GM23338 (cell line): Measurements from ENCODE around the gene EPS8L3. TPM values are rescaled to one million over a fixed set of nuclear protein-coding genes. Genes with fewer than 3 reads are reported as not detected.

Experiments used
- ATAC-seq: fragments of 200-7000 bp; cut with Tn5 transposase; 3 replicates; pipeline ENCODE4 v1.9.1; 2020
- DNase-seq: peaks from one replicate; pipeline ENCODE4 v3.0.0-alpha.2; 2015; ENCODE audit warnings: low spot score
- H2AFZ ChIP-seq: fragments of 200-600 bp; sonication (generic); 2 replicates; pipeline ENCODE4 v1.8.0; 2016; ENCODE audit warnings: antibody characterized with exemption, mild to moderate bottlenecking, moderate library complexity
- H3F3A ChIP-seq: fragments of 200-600 bp; sonication (generic); replicated peaks from 2 replicates; pipeline ENCODE4 v1.8.0; 2017; ENCODE audit warnings: antibody characterized with exemption, mixed run types, low read depth
- H3K27ac ChIP-seq: fragments of 200-600 bp; sonication (generic); 2 replicates; pipeline ENCODE4 v1.6.1; 2016; ENCODE audit warnings: low read depth
- H3K27me3 ChIP-seq: fragments of 200-600 bp; sonication (generic); 2 replicates; pipeline ENCODE4 v1.8.0; 2016; ENCODE audit warnings: mild to moderate bottlenecking, mixed run types, moderate library complexity; ENCODE audit not compliant: insufficient read depth
- H3K36me3 ChIP-seq: fragments of 200-600 bp; sonication (generic); 2 replicates; pipeline ENCODE4 v1.8.0; 2016; ENCODE audit warnings: mild to moderate bottlenecking; ENCODE audit not compliant: insufficient read depth
- H3K4me1 ChIP-seq: fragments of 200-600 bp; sonication (generic); 2 replicates; pipeline ENCODE4 v1.8.0; 2016; ENCODE audit warnings: mild to moderate bottlenecking, moderate library complexity; ENCODE audit not compliant: insufficient read depth
- H3K4me2 ChIP-seq: fragments of 200-600 bp; sonication (generic); 2 replicates; pipeline ENCODE4 v1.7.1; 2017; ENCODE audit warnings: mixed run types
- H3K4me3 ChIP-seq: fragments of 200-600 bp; sonication (generic); 2 replicates; pipeline ENCODE4 v1.6.1; 2016; ENCODE audit warnings: mixed run types
- H3K79me2 ChIP-seq: fragments of 200-600 bp; sonication (generic); replicated peaks from 2 replicates; pipeline ENCODE4 v1.8.0; 2017; ENCODE audit warnings: mild to moderate bottlenecking; ENCODE audit not compliant: insufficient read depth
- H3K9me2 ChIP-seq: fragments of 200-600 bp; sonication (generic); 2 replicates; pipeline ENCODE4 v1.8.0; 2017; ENCODE audit not compliant: insufficient read depth
- H4K20me1 ChIP-seq: fragments of 200-600 bp; sonication (generic); replicated peaks from 2 replicates; pipeline ENCODE4 v1.8.0; 2017; ENCODE audit warnings: mild to moderate bottlenecking; ENCODE audit not compliant: insufficient read depth
- H3K27ac Mint-ChIP-seq: 2 replicates; pipeline ENCODE4 v1.8.0; 2020; ENCODE audit warnings: inconsistent platforms, mild to moderate bottlenecking, moderate library complexity, mixed read lengths
- H3K27me3 Mint-ChIP-seq: 3 replicates; pipeline ENCODE4 v1.8.0; 2022; ENCODE audit warnings: low read depth, mild to moderate bottlenecking, moderate library complexity, mixed read lengths, inconsistent platforms; ENCODE audit not compliant: insufficient read depth, poor library complexity
- H3K36me3 Mint-ChIP-seq: 3 replicates; pipeline ENCODE4 v1.8.0; 2021; ENCODE audit warnings: low read depth, mild to moderate bottlenecking, inconsistent platforms, moderate library complexity, mixed read lengths
- H3K4me1 Mint-ChIP-seq: 3 replicates; pipeline ENCODE4 v1.8.0; 2020; ENCODE audit warnings: mild to moderate bottlenecking, inconsistent platforms, mixed read lengths
- H3K4me3 Mint-ChIP-seq: 3 replicates; pipeline ENCODE4 v1.8.0; 2021; ENCODE audit warnings: moderate library complexity, mild to moderate bottlenecking, inconsistent platforms, mixed read lengths
- H3K9me3 Mint-ChIP-seq: 3 replicates; pipeline ENCODE4 v1.8.0; 2020; ENCODE audit warnings: moderate library complexity, mild to moderate bottlenecking, inconsistent platforms, mixed read lengths
- EZH2phosphoT487 ChIP-seq: fragments of 200-600 bp; sonication (generic); IDR thresholded peaks from one replicate; pipeline ENCODE4 v1.8.1; 2018; ENCODE audit warnings: antibody characterized with exemption; ENCODE audit not compliant: unreplicated experiment
- JUNB ChIP-seq: IDR thresholded peaks from one replicate; pipeline ENCODE4 v1.6.1; 2016; ENCODE audit warnings: antibody characterized with exemption; ENCODE audit not compliant: unreplicated experiment
- POLR2AphosphoS5 ChIP-seq: IDR thresholded peaks from 2 replicates; pipeline ENCODE4 v1.6.1; 2016; ENCODE audit warnings: antibody characterized with exemption, low read depth
- STAT1 ChIP-seq: IDR thresholded peaks from one replicate; pipeline ENCODE4 v1.6.1; 2016; ENCODE audit warnings: antibody characterized with exemption; ENCODE audit not compliant: unreplicated experiment
- polyA plus RNA-seq: library from polyadenylated mRNA; unstranded; fragments of >200 nt; fragmentation: Nextera tagmentation; extraction: Ambion mirVana; gene quantifications from 2 replicates; pipeline ENCODE4 v1.2.1, GENCODE V29; 2016
- total RNA-seq: library from RNA; depleted of rRNA; stranded (reverse); fragments of >200 nt; shearing (Covaris generic); gene quantifications from 2 replicates; pipeline ENCODE4 v1.2.3, GENCODE V29; 2014
- TF ChIP-seq, protein P1 (sequence below): fragments of 250-450 bp; sonication (Bioruptor Pico); IDR thresholded peaks from 2 replicates; pipeline ENCODE4 v1.5.0; 2020; ENCODE audit warnings: mild to moderate bottlenecking, moderate library complexity
- TF ChIP-seq, protein P2 (sequence below): IDR thresholded peaks from 2 replicates; pipeline ENCODE4 v1.6.1; 2016; ENCODE audit warnings: antibody characterized with exemption
- TF ChIP-seq, protein P3 (sequence below): IDR thresholded peaks from one replicate; pipeline ENCODE4 v1.6.1; 2018; ENCODE audit warnings: antibody characterized with exemption; ENCODE audit not compliant: unreplicated experiment

Gene EPS8L3
- total and polyA plus RNA-seq, 2 experiments from 2014 or later: not detected

DNA sequence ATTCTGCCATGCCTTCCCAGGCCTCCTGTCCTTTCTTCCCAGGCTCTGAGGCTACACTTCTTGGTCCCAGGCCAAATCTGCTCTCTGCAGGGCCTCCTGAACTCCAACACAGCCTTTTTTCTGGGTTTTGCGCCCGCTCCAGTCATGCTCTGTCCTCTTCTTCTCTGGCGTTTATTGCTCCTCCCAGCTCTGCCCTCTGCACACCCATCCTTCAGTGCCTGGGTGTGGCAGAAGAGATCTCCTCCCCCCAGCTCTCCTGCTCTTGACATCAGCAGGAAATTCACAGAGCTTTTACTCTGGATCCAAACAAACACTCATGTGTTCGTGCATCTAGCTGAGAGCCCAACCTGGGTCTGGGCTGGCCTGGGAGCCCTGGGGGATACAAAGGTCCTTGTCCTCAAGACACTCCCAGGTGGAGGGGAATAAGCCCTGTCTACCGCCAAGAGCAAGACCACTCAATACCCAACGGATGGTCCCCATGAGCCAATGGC lies 22.9 kb upstream of the EPS8L3 start:
- Histone ChIP-seq H3K4me1 (peaks cover 12% of the 10 kb centered on the region), H3K4me3 (no peak overlapping the region), H3K36me3 (no peaks in the 10 kb centered on the region), H3K79me2 (no peaks in the 10 kb centered on the region), H3K27me3 (no peaks in the 10 kb centered on the region), H3K9me2 (no peaks in the 10 kb centered on the region), H3K27ac (no peak overlapping the region), H4K20me1 (no peaks in the 10 kb centered on the region), H3K4me2 (no peak overlapping the region), H2AFZ (no peak overlapping the region), H3F3A (no peaks in the 10 kb centered on the region)
- peaks cover 1% of the 10 kb centered on the region; the same call in 2 of the 3 replicates for H3K9me3 Mint-ChIP-seq
- peaks cover 11% of the 10 kb centered on the region for H3K27me3 Mint-ChIP-seq
- peaks cover 3% of the 10 kb centered on the region; the same call in 1 of the 3 replicates for H3K36me3 Mint-ChIP-seq
- no peak overlapping the region for H3K27ac Mint-ChIP-seq
- ATAC-seq (no peak), DNase-seq (no peak)
- H3K4me3 Mint-ChIP-seq: no peak overlapping the region
- peaks cover 25% of the 10 kb centered on the region for H3K4me1 Mint-ChIP-seq
- TF ChIP-seq, protein P1, sequence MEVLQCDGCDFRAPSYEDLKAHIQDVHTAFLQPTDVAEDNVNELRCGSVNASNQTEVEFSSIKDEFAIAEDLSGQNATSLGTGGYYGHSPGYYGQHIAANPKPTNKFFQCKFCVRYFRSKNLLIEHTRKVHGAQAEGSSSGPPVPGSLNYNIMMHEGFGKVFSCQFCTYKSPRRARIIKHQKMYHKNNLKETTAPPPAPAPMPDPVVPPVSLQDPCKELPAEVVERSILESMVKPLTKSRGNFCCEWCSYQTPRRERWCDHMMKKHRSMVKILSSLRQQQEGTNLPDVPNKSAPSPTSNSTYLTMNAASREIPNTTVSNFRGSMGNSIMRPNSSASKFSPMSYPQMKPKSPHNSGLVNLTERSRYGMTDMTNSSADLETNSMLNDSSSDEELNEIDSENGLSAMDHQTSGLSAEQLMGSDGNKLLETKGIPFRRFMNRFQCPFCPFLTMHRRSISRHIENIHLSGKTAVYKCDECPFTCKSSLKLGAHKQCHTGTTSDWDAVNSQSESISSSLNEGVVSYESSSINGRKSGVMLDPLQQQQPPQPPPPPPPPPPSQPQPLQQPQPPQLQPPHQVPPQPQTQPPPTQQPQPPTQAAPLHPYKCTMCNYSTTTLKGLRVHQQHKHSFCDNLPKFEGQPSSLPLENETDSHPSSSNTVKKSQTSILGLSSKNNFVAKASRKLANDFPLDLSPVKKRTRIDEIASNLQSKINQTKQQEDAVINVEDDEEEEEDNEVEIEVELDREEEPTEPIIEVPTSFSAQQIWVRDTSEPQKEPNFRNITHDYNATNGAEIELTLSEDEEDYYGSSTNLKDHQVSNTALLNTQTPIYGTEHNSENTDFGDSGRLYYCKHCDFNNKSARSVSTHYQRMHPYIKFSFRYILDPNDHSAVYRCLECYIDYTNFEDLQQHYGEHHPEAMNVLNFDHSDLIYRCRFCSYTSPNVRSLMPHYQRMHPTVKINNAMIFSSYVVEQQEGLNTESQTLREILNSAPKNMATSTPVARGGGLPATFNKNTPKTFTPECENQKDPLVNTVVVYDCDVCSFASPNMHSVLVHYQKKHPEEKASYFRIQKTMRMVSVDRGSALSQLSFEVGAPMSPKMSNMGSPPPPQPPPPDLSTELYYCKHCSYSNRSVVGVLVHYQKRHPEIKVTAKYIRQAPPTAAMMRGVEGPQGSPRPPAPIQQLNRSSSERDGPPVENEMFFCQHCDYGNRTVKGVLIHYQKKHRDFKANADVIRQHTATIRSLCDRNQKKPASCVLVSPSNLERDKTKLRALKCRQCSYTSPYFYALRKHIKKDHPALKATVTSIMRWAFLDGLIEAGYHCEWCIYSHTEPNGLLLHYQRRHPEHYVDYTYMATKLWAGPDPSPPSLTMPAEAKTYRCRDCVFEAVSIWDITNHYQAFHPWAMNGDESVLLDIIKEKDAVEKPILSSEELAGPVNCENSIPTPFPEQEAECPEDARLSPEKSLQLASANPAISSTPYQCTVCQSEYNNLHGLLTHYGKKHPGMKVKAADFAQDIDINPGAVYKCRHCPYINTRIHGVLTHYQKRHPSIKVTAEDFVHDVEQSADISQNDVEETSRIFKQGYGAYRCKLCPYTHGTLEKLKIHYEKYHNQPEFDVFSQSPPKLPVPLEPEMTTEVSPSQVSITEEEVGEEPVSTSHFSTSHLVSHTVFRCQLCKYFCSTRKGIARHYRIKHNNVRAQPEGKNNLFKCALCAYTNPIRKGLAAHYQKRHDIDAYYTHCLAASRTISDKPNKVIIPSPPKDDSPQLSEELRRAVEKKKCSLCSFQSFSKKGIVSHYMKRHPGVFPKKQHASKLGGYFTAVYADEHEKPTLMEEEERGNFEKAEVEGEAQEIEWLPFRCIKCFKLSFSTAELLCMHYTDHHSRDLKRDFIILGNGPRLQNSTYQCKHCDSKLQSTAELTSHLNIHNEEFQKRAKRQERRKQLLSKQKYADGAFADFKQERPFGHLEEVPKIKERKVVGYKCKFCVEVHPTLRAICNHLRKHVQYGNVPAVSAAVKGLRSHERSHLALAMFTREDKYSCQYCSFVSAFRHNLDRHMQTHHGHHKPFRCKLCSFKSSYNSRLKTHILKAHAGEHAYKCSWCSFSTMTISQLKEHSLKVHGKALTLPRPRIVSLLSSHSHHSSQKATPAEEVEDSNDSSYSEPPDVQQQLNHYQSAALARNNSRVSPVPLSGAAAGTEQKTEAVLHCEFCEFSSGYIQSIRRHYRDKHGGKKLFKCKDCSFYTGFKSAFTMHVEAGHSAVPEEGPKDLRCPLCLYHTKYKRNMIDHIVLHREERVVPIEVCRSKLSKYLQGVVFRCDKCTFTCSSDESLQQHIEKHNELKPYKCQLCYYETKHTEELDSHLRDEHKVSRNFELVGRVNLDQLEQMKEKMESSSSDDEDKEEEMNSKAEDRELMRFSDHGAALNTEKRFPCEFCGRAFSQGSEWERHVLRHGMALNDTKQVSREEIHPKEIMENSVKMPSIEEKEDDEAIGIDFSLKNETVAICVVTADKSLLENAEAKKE: no peak
- TF ChIP-seq JUNB (no peak), POLR2AphosphoS5 (no peak), EZH2phosphoT487 (no peak), STAT1 (no peak)
- TF ChIP-seq, protein P2, sequence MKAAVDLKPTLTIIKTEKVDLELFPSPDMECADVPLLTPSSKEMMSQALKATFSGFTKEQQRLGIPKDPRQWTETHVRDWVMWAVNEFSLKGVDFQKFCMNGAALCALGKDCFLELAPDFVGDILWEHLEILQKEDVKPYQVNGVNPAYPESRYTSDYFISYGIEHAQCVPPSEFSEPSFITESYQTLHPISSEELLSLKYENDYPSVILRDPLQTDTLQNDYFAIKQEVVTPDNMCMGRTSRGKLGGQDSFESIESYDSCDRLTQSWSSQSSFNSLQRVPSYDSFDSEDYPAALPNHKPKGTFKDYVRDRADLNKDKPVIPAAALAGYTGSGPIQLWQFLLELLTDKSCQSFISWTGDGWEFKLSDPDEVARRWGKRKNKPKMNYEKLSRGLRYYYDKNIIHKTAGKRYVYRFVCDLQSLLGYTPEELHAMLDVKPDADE: no peak
- TF ChIP-seq, protein P3, sequence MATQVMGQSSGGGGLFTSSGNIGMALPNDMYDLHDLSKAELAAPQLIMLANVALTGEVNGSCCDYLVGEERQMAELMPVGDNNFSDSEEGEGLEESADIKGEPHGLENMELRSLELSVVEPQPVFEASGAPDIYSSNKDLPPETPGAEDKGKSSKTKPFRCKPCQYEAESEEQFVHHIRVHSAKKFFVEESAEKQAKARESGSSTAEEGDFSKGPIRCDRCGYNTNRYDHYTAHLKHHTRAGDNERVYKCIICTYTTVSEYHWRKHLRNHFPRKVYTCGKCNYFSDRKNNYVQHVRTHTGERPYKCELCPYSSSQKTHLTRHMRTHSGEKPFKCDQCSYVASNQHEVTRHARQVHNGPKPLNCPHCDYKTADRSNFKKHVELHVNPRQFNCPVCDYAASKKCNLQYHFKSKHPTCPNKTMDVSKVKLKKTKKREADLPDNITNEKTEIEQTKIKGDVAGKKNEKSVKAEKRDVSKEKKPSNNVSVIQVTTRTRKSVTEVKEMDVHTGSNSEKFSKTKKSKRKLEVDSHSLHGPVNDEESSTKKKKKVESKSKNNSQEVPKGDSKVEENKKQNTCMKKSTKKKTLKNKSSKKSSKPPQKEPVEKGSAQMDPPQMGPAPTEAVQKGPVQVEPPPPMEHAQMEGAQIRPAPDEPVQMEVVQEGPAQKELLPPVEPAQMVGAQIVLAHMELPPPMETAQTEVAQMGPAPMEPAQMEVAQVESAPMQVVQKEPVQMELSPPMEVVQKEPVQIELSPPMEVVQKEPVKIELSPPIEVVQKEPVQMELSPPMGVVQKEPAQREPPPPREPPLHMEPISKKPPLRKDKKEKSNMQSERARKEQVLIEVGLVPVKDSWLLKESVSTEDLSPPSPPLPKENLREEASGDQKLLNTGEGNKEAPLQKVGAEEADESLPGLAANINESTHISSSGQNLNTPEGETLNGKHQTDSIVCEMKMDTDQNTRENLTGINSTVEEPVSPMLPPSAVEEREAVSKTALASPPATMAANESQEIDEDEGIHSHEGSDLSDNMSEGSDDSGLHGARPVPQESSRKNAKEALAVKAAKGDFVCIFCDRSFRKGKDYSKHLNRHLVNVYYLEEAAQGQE: no peak
